Tracheal epithelial cell (primary cell): ENCODE data around the gene RTRAF. TPM values are rescaled to one million over a fixed set of nuclear protein-coding genes. Genes with fewer than 3 reads are reported as not detected.

Experiments used
- total RNA-seq: library from RNA; depleted of rRNA; stranded (reverse); fragments of >200 nt; gene quantifications from 2 replicates; pipeline ENCODE4 v1.2.1, GENCODE V29; 2014

RTRAF gene
- total RNA-seq, result 55.7 and 78.4 TPM in 2 replicates

DNA sequence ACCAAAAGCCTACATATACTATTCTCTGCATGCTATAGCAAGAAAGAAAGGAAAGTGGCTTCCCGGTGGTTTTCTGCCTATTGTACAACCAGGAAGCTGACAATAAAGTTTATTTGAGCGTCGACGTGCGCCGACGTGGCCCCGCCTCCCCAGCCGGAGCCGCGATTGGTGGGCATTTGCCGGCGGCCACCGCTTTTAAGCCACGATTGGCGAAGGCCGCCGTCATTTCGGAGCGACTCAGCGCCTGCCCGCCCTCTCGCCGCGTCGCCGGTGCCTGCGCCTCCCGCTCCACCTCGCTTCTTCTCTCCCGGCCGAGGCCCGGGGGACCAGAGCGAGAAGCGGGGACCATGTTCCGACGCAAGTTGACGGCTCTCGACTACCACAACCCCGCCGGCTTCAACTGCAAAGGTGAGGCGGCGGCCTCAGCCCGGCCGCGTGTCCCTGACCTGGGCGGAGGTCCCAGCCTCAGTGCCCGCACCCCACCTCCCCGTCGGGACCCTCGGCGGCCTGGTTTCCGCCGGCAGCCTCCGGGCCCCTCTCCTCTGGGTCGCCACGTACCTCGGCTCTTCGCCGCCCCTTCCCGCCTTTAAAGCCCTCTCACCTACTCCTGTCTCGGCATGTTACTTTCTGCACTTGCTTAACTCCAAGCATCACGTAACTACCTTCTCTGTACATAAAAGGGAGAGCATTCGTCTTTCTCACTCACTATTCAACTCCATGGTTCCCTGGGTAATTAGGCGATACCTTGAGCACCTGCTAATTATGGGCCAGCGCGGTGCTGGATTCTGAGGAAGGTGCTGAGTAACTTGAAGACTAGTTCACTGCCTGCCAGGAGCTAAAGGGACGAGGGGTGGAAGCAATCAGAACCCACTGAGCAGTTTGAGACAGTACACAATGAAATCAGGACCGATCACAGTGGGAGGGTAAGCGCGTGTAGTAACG is at the start of gene RTRAF:
RTRAF (plus strand) TSS at position 254 of the 942 bp plus-strand sequence; CDS start at position 348, 94 bp downstream.

Other genes starting within 250 kb of the RTRAF start
- 0.24 TPM in 1 of 2 replicates, not detected in the other for gene GNG2, start 128.9 kb upstream of the RTRAF start, total RNA-seq
- 1.1 and 3.1 TPM in 2 replicates for gene NID2, start 79.5 kb downstream of the RTRAF start, total RNA-seq